ENCODE data around the gene CEP95.

GRCh38 chr17:64471440-64471839 lies 35.3 kb upstream of the CEP95 start:
- no peak for TF ChIP-seq CTCF (IDR thresholded peaks at IDR 0.05)
- no peak for TF ChIP-seq POLR2A (IDR thresholded peaks at IDR 0.05)

Data from heart left ventricle (tissue), 13 donors.